A549 (cell line): ENCODE measurements around the gene NRXN3. TPM values are rescaled to one million over a fixed set of nuclear protein-coding genes. Genes with fewer than 3 reads are reported as not detected.

Experiments used
- ATAC-seq, 2 experiments: fragments of 200-7000 bp in 1 of 2; fragments of >200 bp in 1 of 2; cut with Nextera tagmentation in 1 of 2; cut with Tn5 transposase in 1 of 2; 3 replicates each; pipeline versions ENCODE4 v1.8.0 to v1.9.1; 2018 to 2020; ENCODE audit warnings: mild to moderate bottlenecking in 1 of 2, moderate library complexity in 1 of 2
- CTCF ChIA-PET: fragments of 300-600 bp; sonication (Branson Sonifier 250); formaldehyde crosslinking; extraction: SDS; loops from one replicate; lab custom pipeline; 2021; ENCODE audit warnings: antibody characterized with exemption, inconsistent platforms; lab: Yijun Ruan, JAX
- POLR2A ChIA-PET: fragments of 350-600 bp; formaldehyde crosslinking; extraction: SDS; loops from one replicate; lab custom pipeline; 2021; ENCODE audit warnings: antibody characterized with exemption, inconsistent platforms; lab: Yijun Ruan, JAX
- DNase-seq, 2 experiments: peaks; one replicate each; pipeline versions ENCODE4 v3.0.0 to v3.0.0-alpha.2; 2011 to 2016; ENCODE audit warnings: low read depth in 1 of 2, low spot score in 1 of 2
- FAIRE-seq: peaks from 2 replicates; lab custom pipeline; 2011; peaks lifted over from hg19 to GRCh38; lab: Jason Lieb, UNC
- H3K27ac ChIP-seq, 2 experiments: fragments of >200 bp; sonication (Bioruptor Twin); formaldehyde crosslinking; 3 replicates each; pipeline ENCODE4 v1.5.1; 2016 to 2017
- H3K4me1 ChIP-seq: fragments of >200 bp; sonication (Bioruptor Twin); formaldehyde crosslinking; 3 replicates; pipeline ENCODE4 v1.6.1; 2016
- H3K4me2 ChIP-seq: fragments of >200 bp; sonication (Bioruptor Twin); formaldehyde crosslinking; 3 replicates; pipeline ENCODE4 v1.6.1; 2016
- H3K4me3 ChIP-seq: fragments of >200 bp; sonication (Bioruptor Twin); formaldehyde crosslinking; 3 replicates; pipeline ENCODE4 v1.5.1; 2016
- H3K9me3 ChIP-seq: fragments of >200 bp; sonication (Bioruptor Twin); formaldehyde crosslinking; 3 replicates; pipeline ENCODE4 v1.6.1; 2016
- CBX2 ChIP-seq: fragments of 200-600 bp; sonication (generic); IDR thresholded peaks from 2 replicates; pipeline ENCODE4 v1.6.1; 2016; ENCODE audit warnings: low read depth, mild to moderate bottlenecking, borderline replicate concordance
- CHD4 ChIP-seq: fragments of 200-600 bp; sonication (generic); IDR thresholded peaks from 2 replicates; pipeline ENCODE4 v1.6.1; 2016; ENCODE audit warnings: antibody characterized with exemption, mild to moderate bottlenecking, borderline replicate concordance
- EHF ChIP-seq: fragments of 250-450 bp; sonication (Bioruptor Pico); IDR thresholded peaks from 2 replicates; pipeline ENCODE4 v1.5.0; 2020; ENCODE audit warnings: mild to moderate bottlenecking
- EP300 ChIP-seq, 2 experiments: fragments of >200 bp; sonication (Bioruptor Twin); formaldehyde crosslinking; IDR thresholded peaks; 2 replicates in 1 of 2; 3 replicates in 1 of 2; pipeline ENCODE4 v1.6.1; 2016 to 2017
- FOXS1 ChIP-seq: fragments of 250-450 bp; sonication (Bioruptor Pico); IDR thresholded peaks from 2 replicates; pipeline ENCODE4 v1.5.0; 2020; ENCODE audit warnings: mild to moderate bottlenecking, moderate library complexity
- GATA3 ChIP-seq: IDR thresholded peaks from 2 replicates; pipeline ENCODE4 v1.6.1; 2012; ENCODE audit warnings: borderline replicate concordance
- HOXA7 ChIP-seq: fragments of 250-450 bp; sonication (Bioruptor Pico); IDR thresholded peaks from 2 replicates; pipeline ENCODE4 v1.5.0; 2020; ENCODE audit warnings: mild to moderate bottlenecking, moderate library complexity
- HOXB13 ChIP-seq: fragments of 250-450 bp; sonication (Bioruptor Pico); IDR thresholded peaks from 2 replicates; pipeline ENCODE4 v1.5.0; 2020; ENCODE audit warnings: low read depth, mild to moderate bottlenecking, moderate library complexity
- JUN ChIP-seq, 2 experiments: fragments of >200 bp; sonication (Bioruptor Twin); formaldehyde crosslinking; IDR thresholded peaks; 2 replicates in 1 of 2; 3 replicates in 1 of 2; pipeline ENCODE4 v1.6.1; 2016 to 2017
- KDM5A ChIP-seq: fragments of 200-600 bp; sonication (generic); IDR thresholded peaks from 2 replicates; pipeline ENCODE4 v1.6.1; 2016; ENCODE audit warnings: antibody characterized with exemption, mild to moderate bottlenecking
- MAFK ChIP-seq: fragments of 450-650 bp; IDR thresholded peaks from 2 replicates; pipeline ENCODE4 v1.6.1; 2014; ENCODE audit not compliant: partially characterized antibody
- MAZ ChIP-seq: fragments of 150-350 bp; IDR thresholded peaks from 2 replicates; pipeline ENCODE4 v1.6.1; 2014; ENCODE audit warnings: antibody characterized with exemption, low read depth, low read length, borderline replicate concordance
- NPAS2 ChIP-seq: fragments of 250-450 bp; sonication (Bioruptor Pico); IDR thresholded peaks from 2 replicates; pipeline ENCODE4 v1.8.0; 2022; ENCODE audit warnings: mild to moderate bottlenecking, moderate library complexity, borderline replicate concordance
- PHF8 ChIP-seq: fragments of 200-600 bp; sonication (generic); IDR thresholded peaks from 2 replicates; pipeline ENCODE4 v1.6.1; 2016; ENCODE audit warnings: low read depth, mild to moderate bottlenecking, antibody characterized with exemption, moderate library complexity, borderline replicate concordance
- POLR2A ChIP-seq: IDR thresholded peaks from 2 replicates; pipeline ENCODE4 v1.6.1; 2012; ENCODE audit warnings: mild to moderate bottlenecking, low read length
- RAD21 ChIP-seq, 2 experiments: fragments of >200 bp in 1 of 2; sonication (Bioruptor Twin) in 1 of 2; formaldehyde crosslinking in 1 of 2; IDR thresholded peaks in 1 of 2; conservative IDR thresholded peaks in 1 of 2; 2 replicates in 1 of 2; 3 replicates in 1 of 2; pipeline ENCODE4 v1.6.1; 2012 to 2018; ENCODE audit warnings: inconsistent platforms in 1 of 2
- RARB ChIP-seq: fragments of 250-450 bp; sonication (Bioruptor Pico); IDR thresholded peaks from 2 replicates; pipeline ENCODE4 v1.8.0; 2021; ENCODE audit warnings: mild to moderate bottlenecking, moderate library complexity
- RFX5 ChIP-seq: fragments of 450-650 bp; IDR thresholded peaks from 2 replicates; pipeline ENCODE4 v1.7.1; 2014; ENCODE audit warnings: antibody characterized with exemption, mild to moderate bottlenecking, moderate library complexity
- WGBS: methylation state at CpG from one replicate; pipeline ENCODE4 v1.1.6; 2017; ENCODE audit errors: missing lambda C conversion rate; 5-methylcytosine and 5-hydroxymethylcytosine counted together
- polyA plus RNA-seq, 4 experiments: library from polyadenylated mRNA; depleted of rRNA in 3 of 4; stranded (reverse); fragments of >200 nt; fragmentation: RNase III in 1 of 4; extraction: RNeasy Plus Mini Kit Qiagen cat#74134 plus additional on column Dnase treatment in 1 of 4; gene quantifications; 2 replicates in 3 of 4; 3 replicates in 1 of 4; pipeline ENCODE4 v1.2.3, GENCODE V29; 2011 to 2017
- TF ChIP-seq, protein P1 (sequence below): fragments of 450-650 bp; IDR thresholded peaks from 2 replicates; pipeline ENCODE4 v1.6.1; 2014; ENCODE audit warnings: antibody characterized with exemption
- TF ChIP-seq, protein P2 (sequence below): fragments of >200 bp; sonication (Bioruptor Twin); formaldehyde crosslinking; IDR thresholded peaks from 3 replicates; pipeline ENCODE4 v1.6.1; 2016
- TF ChIP-seq, protein P3 (sequence below): fragments of 200-600 bp; sonication (generic); IDR thresholded peaks from 2 replicates; pipeline ENCODE4 v1.6.1; 2016; ENCODE audit warnings: antibody characterized with exemption, mild to moderate bottlenecking, moderate library complexity
- TF ChIP-seq, protein P4 (sequence below): IDR thresholded peaks from 2 replicates; pipeline ENCODE4 v1.6.1; 2012; ENCODE audit warnings: low read depth, borderline replicate concordance
- TF ChIP-seq, protein P5 (sequence below): fragments of 150-350 bp; IDR thresholded peaks from 2 replicates; pipeline ENCODE4 v1.6.1; 2014; ENCODE audit warnings: low read depth, mild to moderate bottlenecking, low read length

Gene NRXN3
- polyA plus RNA-seq, 2 of the 4 experiments (the other 2 are of a cell fraction), result 0.62 to 2.3 TPM

DNA sequence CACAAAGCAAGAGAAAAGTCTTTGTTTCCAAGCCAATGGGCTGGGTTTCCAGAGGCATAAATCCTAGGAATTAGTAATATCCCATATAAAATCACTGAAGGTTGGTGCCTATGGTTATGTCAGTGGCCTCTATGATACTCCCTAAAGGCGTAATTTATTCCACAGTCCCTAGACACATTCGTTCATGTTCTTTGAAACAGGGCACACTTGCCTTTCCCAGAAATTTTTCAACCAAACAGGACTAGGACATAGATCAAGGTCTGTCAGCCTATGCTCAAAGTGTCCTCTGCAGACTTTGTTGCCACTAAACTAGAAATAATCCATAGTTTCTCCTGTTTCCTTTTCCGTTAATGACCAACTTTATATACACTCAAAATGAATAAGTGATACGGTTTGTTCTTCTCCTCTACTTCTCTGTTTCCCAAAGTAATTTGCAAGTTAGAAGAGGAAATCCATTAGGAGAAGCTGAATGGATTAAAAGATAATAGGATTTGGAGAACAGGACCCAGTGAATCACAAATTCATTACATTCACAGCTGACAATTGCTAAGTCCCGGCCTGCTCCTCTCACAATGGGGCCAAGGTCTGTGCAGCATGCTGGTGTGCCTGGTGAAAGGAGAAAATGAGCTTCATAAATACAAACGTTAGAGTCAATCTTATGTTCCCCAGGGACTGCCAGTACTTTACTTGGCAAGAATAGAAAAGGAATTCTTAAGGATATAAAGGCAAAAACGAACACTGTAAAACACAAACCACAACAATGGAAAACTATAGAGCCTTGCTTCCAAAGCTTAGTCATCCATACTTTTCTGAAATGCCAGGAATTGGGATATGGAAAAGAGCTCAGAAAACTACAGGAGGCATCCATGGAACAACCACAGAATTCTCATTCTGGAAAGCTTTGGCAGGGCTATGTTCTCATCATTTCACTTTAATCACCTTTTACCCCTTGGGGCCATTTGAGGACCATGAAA lies 966.2 kb downstream of the NRXN3 start:
- DNase-seq (no peak), FAIRE-seq (no peak), ATAC-seq (no peak)
- 10% methylated on average over 7 of the region's 7 CpGs for WGBS
- POLR2A ChIA-PET, result no interaction called here
- Histone ChIP-seq H3K4me1 (no peaks in the 10 kb centered on the region), H3K4me2 (no peak overlapping the region), H3K4me3 (no peak overlapping the region), H3K27ac (no peak overlapping the region), H3K9me3 (no peaks in the 10 kb centered on the region)
- CTCF ChIA-PET, result no interaction called here
- TF ChIP-seq RAD21 (conservative IDR thresholded peaks at IDR 0.05 in 1 of 2, IDR thresholded peaks at IDR 0.05 in 1 of 2) (no peak), PHF8 (no peak)

DNA sequence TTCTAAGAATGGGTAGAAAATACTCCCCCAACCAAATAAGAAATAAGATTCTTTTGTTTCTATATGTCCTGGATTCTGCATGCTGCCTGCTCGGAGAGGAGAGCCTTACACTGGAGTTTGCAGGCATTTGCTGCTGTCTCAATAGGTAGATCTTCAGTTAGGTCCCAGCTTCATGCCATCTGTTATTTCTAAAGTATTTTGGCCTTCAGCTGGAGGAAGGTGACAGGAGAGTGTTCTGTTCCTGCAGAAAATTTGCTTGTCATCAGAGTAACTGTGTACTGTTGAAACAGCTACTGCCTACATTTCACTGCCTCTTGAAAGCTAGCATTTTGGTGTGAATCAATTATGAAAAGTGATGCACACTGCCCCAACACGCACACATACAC lies 966.9 kb downstream of the NRXN3 start:
- H3K4me2 ChIP-seq, result no peak overlapping the region
- TF ChIP-seq EHF (CRISPR knock-in tag) (no peak), GATA3 (no peak), CBX2 (no peak), MAZ (no peak), KDM5A (no peak), RARB (CRISPR knock-in tag) (no peak), FOXS1 (CRISPR knock-in tag) (no peak), CHD4 (no peak), HOXA7 (CRISPR knock-in tag) (no peak)
- TF ChIP-seq, protein P1, sequence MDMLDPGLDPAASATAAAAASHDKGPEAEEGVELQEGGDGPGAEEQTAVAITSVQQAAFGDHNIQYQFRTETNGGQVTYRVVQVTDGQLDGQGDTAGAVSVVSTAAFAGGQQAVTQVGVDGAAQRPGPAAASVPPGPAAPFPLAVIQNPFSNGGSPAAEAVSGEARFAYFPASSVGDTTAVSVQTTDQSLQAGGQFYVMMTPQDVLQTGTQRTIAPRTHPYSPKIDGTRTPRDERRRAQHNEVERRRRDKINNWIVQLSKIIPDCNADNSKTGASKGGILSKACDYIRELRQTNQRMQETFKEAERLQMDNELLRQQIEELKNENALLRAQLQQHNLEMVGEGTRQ, result no peak
- TF ChIP-seq, protein P2, sequence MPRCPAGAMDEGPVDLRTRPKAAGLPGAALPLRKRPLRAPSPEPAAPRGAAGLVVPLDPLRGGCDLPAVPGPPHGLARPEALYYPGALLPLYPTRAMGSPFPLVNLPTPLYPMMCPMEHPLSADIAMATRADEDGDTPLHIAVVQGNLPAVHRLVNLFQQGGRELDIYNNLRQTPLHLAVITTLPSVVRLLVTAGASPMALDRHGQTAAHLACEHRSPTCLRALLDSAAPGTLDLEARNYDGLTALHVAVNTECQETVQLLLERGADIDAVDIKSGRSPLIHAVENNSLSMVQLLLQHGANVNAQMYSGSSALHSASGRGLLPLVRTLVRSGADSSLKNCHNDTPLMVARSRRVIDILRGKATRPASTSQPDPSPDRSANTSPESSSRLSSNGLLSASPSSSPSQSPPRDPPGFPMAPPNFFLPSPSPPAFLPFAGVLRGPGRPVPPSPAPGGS, result no peak
- TF ChIP-seq, protein P3, sequence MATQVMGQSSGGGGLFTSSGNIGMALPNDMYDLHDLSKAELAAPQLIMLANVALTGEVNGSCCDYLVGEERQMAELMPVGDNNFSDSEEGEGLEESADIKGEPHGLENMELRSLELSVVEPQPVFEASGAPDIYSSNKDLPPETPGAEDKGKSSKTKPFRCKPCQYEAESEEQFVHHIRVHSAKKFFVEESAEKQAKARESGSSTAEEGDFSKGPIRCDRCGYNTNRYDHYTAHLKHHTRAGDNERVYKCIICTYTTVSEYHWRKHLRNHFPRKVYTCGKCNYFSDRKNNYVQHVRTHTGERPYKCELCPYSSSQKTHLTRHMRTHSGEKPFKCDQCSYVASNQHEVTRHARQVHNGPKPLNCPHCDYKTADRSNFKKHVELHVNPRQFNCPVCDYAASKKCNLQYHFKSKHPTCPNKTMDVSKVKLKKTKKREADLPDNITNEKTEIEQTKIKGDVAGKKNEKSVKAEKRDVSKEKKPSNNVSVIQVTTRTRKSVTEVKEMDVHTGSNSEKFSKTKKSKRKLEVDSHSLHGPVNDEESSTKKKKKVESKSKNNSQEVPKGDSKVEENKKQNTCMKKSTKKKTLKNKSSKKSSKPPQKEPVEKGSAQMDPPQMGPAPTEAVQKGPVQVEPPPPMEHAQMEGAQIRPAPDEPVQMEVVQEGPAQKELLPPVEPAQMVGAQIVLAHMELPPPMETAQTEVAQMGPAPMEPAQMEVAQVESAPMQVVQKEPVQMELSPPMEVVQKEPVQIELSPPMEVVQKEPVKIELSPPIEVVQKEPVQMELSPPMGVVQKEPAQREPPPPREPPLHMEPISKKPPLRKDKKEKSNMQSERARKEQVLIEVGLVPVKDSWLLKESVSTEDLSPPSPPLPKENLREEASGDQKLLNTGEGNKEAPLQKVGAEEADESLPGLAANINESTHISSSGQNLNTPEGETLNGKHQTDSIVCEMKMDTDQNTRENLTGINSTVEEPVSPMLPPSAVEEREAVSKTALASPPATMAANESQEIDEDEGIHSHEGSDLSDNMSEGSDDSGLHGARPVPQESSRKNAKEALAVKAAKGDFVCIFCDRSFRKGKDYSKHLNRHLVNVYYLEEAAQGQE, result no peak
- WGBS, result 11% methylated on average over 2 of the region's 2 CpGs
- no peak for ATAC-seq
- POLR2A ChIA-PET, result no interaction called here
- DNase-seq, result no peak
- no peak for FAIRE-seq
- no peak overlapping the region for H3K27ac ChIP-seq
- H3K4me3 ChIP-seq, result no peak overlapping the region
- H3K9me3 ChIP-seq, result no peaks in the 10 kb centered on the region
- no peaks in the 10 kb centered on the region for H3K4me1 ChIP-seq
- CTCF ChIA-PET, result no interaction called here

DNA sequence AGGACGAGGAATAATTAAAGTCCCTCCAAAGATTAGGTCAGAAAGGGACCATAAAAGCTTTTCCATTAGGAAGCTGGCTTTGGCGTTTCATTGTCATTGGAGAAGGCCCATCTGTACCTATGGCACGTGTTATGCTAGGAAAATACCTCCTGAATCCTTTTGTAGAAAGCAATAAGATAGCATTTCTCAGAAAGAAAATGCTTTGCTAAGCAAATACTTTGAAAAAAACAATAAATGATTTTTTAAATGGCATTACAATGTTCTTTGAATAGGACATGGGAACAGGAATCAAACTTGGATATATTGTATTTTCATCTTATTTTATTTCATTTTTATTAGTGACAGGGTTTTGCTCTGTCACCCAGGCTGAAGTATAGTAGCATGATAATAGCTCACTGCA lies 967.7 kb downstream of the NRXN3 start:
- 6% methylated on average over 3 of the region's 3 CpGs for WGBS
- H3K9me3 ChIP-seq, result no peaks in the 10 kb centered on the region
- TF ChIP-seq RFX5 (no peak), EP300 (IDR thresholded peaks at IDR 0.05) (no peak), POLR2A (no peak), MAFK (peak; percentile 53), JUN (IDR thresholded peaks at IDR 0.05) (no peak), NPAS2 (CRISPR knock-in tag) (no peak), HOXB13 (CRISPR knock-in tag) (no peak)
- TF ChIP-seq, protein P4, sequence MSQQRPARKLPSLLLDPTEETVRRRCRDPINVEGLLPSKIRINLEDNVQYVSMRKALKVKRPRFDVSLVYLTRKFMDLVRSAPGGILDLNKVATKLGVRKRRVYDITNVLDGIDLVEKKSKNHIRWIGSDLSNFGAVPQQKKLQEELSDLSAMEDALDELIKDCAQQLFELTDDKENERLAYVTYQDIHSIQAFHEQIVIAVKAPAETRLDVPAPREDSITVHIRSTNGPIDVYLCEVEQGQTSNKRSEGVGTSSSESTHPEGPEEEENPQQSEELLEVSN, result no peak
- TF ChIP-seq, protein P5, sequence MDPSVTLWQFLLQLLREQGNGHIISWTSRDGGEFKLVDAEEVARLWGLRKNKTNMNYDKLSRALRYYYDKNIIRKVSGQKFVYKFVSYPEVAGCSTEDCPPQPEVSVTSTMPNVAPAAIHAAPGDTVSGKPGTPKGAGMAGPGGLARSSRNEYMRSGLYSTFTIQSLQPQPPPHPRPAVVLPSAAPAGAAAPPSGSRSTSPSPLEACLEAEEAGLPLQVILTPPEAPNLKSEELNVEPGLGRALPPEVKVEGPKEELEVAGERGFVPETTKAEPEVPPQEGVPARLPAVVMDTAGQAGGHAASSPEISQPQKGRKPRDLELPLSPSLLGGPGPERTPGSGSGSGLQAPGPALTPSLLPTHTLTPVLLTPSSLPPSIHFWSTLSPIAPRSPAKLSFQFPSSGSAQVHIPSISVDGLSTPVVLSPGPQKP, result no peak
- ATAC-seq (no peak), DNase-seq (no peak), FAIRE-seq (no peak)
- no peak overlapping the region for H3K4me3 ChIP-seq
- H3K4me2 ChIP-seq, result no peak overlapping the region
- no peaks in the 10 kb centered on the region for H3K4me1 ChIP-seq
- H3K27ac ChIP-seq, result no peak overlapping the region
- CTCF ChIA-PET, result no interaction called here
- POLR2A ChIA-PET, result no interaction called here
